K562 (cell line): ENCODE data around the gene PRSS27. TPM values are rescaled to one million over a fixed set of nuclear protein-coding genes. Genes with fewer than 3 reads are reported as not detected.

ENCODE experiments used
- ELF2 ChIP-seq: fragments of 250-450 bp; sonication (Bioruptor Pico); IDR thresholded peaks from 2 replicates; pipeline ENCODE4 v1.5.0; 2021; ENCODE audit warnings: mild to moderate bottlenecking
- GATA2 ChIP-seq: sonication (generic); formaldehyde crosslinking; IDR thresholded peaks from 2 replicates; pipeline ENCODE4 v1.4.0; 2020; ENCODE audit warnings: mild to moderate bottlenecking, missing genetic modification reagents
- POLR2A ChIP-seq: fragments of 450-650 bp; conservative IDR thresholded peaks from 2 replicates; pipeline ENCODE4 v1.6.1; 2016
- POLR2H ChIP-seq: IDR thresholded peaks from 2 replicates; pipeline ENCODE4 v1.6.1; 2016; ENCODE audit warnings: missing genetic modification characterization, low read depth, mild to moderate bottlenecking, control low read depth, missing compliant biosample characterization, moderate library complexity
- POLR3A ChIP-seq: IDR thresholded peaks from 2 replicates; pipeline ENCODE4 v1.6.1; 2011; ENCODE audit warnings: borderline replicate concordance, mild to moderate bottlenecking, moderate library complexity; ENCODE audit not compliant: insufficient read length, insufficient read depth; ENCODE audit errors: extremely low read depth
- PRPF4 ChIP-seq: fragments of 200-400 bp; formaldehyde crosslinking; IDR thresholded peaks from one replicate; pipeline ENCODE4 v1.6.1; 2017; ENCODE audit warnings: low read length, low read depth, mild to moderate bottlenecking; ENCODE audit not compliant: insufficient read depth, poor library complexity, severe bottlenecking
- ZNF143 ChIP-seq: sonication (generic); formaldehyde crosslinking; IDR thresholded peaks from 2 replicates; pipeline ENCODE4 v1.9.0; 2022; ENCODE audit warnings: mild to moderate bottlenecking, missing genetic modification reagents
- ZNF707 ChIP-seq: fragments of 250-450 bp; sonication (Bioruptor Pico); conservative IDR thresholded peaks from 2 replicates; pipeline ENCODE4 v1.8.0; 2022; ENCODE audit warnings: inconsistent platforms, mild to moderate bottlenecking, moderate library complexity
- polyA plus RNA-seq, 8 experiments: library from polyadenylated mRNA; depleted of rRNA in 4 of 8; stranded (reverse) in 5 of 8; unstranded in 3 of 8; fragments of >200 nt; fragmentation: Nextera tagmentation in 2 of 8; fragmentation: Illumina TruSeq in 1 of 8; extraction: Ambion mirVana in 2 of 8; extraction: Trizol in 1 of 8; gene quantifications; 2 replicates each; pipeline versions ENCODE4 v1.2.1 to v1.2.3, GENCODE V29; 2011 to 2014; ENCODE audit warnings: inconsistent platforms in 1 of 8, missing spikeins in 1 of 8
- total RNA-seq, 7 experiments: library from RNA; depleted of rRNA in 6 of 7; stranded (reverse); fragments of >200 nt in 6 of 7; fragmentation: Illumina TruSeq in 2 of 7; extraction: Trizol in 2 of 7; gene quantifications; 2 replicates each; pipeline versions ENCODE4 v1.2.1 to v1.2.3, GENCODE V29; 2011 to 2021; ENCODE audit warnings: low replicate concordance in 1 of 7
- TF ChIP-seq, protein P1 (sequence below): fragments of 450-650 bp; formaldehyde crosslinking; IDR thresholded peaks from 2 replicates; pipeline ENCODE4 v1.4.0; 2020; ENCODE audit warnings: mild to moderate bottlenecking, mixed read lengths
- TF ChIP-seq, protein P2 (sequence below): fragments of 450-650 bp; IDR thresholded peaks from 2 replicates; pipeline ENCODE4 v1.6.1; 2016; ENCODE audit warnings: mild to moderate bottlenecking
- TF ChIP-seq, protein P3 (sequence below): sonication (generic); formaldehyde crosslinking; IDR thresholded peaks from 2 replicates; pipeline ENCODE4 v1.9.0; 2022; ENCODE audit warnings: mild to moderate bottlenecking, missing genetic modification reagents
- TF ChIP-seq, protein P4 (sequence below): sonication (generic); formaldehyde crosslinking; IDR thresholded peaks from 2 replicates; pipeline ENCODE4 v1.8.0; 2022; ENCODE audit warnings: missing genetic modification reagents, mild to moderate bottlenecking, moderate library complexity, borderline replicate concordance
- TF ChIP-seq, protein P5 (sequence below): fragments of 450-650 bp; IDR thresholded peaks from 2 replicates; pipeline ENCODE4 v1.6.1; 2014; ENCODE audit warnings: low read depth, mild to moderate bottlenecking, moderate library complexity, borderline replicate concordance
- TF ChIP-seq, protein P6 (sequence below): fragments of 250-450 bp; sonication (Bioruptor Pico); IDR thresholded peaks from 2 replicates; pipeline ENCODE4 v1.8.0; 2022; ENCODE audit warnings: moderate library complexity, mild to moderate bottlenecking, inconsistent platforms

PRSS27 gene
- total and polyA plus RNA-seq, 9 of the 15 experiments (the other 6 are each of a cell fraction or from before 2014, with no cell fraction given), result 0.09 to 0.20 (median 0.17) TPM; not detected in 5

DNA sequence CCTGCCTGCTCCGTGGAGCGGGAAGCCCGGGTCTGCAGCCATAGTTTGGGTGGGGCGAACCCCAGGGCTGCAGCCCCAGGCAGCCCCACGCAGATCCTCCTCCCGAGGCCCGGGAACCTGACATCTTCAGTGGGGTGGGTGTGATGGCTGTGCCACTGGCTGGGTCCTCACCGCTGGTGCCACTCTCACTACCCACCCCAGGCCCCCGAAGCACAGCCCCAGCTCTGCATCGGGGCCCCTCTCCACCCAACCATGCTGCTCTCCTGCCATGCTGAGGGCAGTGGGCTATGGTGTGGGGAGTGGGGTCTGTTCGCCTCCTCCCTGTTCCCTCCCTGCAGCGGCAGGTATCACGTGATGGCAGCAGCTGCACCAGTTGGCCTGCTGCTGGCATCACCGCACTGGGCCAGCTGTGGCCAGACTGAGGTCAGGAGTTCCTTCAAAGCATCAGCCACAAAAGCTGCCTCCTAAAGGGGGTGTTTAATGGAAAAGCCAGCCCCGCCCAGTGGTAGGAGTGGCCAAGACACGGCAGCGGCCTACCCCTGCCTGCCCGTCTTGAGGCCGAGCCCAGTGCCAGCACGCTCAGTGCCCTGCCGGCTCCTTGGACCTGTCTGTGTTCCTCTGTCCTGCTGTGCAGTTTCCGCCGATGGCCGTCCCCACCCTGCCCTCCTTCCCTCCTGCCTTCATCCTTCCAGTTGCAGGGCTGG, 26.9 kb downstream of the PRSS27 start (continued):
- TF ChIP-seq, protein P1, sequence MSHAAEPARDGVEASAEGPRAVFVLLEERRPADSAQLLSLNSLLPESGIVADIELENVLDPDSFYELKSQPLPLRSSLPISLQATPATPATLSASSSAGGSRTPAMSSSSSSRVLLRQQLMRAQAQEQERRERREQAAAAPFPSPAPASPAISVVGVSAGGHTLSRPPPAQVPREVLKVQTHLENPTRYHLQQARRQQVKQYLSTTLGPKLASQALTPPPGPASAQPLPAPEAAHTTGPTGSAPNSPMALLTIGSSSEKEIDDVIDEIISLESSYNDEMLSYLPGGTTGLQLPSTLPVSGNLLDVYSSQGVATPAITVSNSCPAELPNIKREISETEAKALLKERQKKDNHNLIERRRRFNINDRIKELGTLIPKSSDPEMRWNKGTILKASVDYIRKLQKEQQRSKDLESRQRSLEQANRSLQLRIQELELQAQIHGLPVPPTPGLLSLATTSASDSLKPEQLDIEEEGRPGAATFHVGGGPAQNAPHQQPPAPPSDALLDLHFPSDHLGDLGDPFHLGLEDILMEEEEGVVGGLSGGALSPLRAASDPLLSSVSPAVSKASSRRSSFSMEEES (CRISPR knock-in tag), result peak; percentile 47
- TF ChIP-seq, protein P2, sequence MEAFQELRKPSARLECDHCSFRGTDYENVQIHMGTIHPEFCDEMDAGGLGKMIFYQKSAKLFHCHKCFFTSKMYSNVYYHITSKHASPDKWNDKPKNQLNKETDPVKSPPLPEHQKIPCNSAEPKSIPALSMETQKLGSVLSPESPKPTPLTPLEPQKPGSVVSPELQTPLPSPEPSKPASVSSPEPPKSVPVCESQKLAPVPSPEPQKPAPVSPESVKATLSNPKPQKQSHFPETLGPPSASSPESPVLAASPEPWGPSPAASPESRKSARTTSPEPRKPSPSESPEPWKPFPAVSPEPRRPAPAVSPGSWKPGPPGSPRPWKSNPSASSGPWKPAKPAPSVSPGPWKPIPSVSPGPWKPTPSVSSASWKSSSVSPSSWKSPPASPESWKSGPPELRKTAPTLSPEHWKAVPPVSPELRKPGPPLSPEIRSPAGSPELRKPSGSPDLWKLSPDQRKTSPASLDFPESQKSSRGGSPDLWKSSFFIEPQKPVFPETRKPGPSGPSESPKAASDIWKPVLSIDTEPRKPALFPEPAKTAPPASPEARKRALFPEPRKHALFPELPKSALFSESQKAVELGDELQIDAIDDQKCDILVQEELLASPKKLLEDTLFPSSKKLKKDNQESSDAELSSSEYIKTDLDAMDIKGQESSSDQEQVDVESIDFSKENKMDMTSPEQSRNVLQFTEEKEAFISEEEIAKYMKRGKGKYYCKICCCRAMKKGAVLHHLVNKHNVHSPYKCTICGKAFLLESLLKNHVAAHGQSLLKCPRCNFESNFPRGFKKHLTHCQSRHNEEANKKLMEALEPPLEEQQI, result no peak
- TF ChIP-seq, protein P3, sequence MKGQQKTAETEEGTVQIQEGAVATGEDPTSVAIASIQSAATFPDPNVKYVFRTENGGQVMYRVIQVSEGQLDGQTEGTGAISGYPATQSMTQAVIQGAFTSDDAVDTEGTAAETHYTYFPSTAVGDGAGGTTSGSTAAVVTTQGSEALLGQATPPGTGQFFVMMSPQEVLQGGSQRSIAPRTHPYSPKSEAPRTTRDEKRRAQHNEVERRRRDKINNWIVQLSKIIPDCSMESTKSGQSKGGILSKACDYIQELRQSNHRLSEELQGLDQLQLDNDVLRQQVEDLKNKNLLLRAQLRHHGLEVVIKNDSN (CRISPR knock-in tag), result peak; percentile 73
- no peak for TF ChIP-seq PRPF4
- TF ChIP-seq, protein P4, sequence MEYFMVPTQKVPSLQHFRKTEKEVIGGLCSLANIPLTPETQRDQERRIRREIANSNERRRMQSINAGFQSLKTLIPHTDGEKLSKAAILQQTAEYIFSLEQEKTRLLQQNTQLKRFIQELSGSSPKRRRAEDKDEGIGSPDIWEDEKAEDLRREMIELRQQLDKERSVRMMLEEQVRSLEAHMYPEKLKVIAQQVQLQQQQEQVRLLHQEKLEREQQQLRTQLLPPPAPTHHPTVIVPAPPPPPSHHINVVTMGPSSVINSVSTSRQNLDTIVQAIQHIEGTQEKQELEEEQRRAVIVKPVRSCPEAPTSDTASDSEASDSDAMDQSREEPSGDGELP (CRISPR knock-in tag), result peak; percentile 27; the same call in 1 of the 2 replicates
- TF ChIP-seq ZNF143 (CRISPR knock-in tag), result no peak
- TF ChIP-seq GATA2 (CRISPR knock-in tag), result no peak
- 0 out of 2 replicates have a peak, but pooled peaks have one; percentile 28 for TF ChIP-seq POLR2A
- no peak for TF ChIP-seq POLR3A
- TF ChIP-seq POLR2H (tag), result no peak
- TF ChIP-seq ZNF707 (CRISPR knock-in tag), result no peak
- TF ChIP-seq, protein P5, sequence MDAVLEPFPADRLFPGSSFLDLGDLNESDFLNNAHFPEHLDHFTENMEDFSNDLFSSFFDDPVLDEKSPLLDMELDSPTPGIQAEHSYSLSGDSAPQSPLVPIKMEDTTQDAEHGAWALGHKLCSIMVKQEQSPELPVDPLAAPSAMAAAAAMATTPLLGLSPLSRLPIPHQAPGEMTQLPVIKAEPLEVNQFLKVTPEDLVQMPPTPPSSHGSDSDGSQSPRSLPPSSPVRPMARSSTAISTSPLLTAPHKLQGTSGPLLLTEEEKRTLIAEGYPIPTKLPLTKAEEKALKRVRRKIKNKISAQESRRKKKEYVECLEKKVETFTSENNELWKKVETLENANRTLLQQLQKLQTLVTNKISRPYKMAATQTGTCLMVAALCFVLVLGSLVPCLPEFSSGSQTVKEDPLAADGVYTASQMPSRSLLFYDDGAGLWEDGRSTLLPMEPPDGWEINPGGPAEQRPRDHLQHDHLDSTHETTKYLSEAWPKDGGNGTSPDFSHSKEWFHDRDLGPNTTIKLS, result no peak
- TF ChIP-seq, protein P6, sequence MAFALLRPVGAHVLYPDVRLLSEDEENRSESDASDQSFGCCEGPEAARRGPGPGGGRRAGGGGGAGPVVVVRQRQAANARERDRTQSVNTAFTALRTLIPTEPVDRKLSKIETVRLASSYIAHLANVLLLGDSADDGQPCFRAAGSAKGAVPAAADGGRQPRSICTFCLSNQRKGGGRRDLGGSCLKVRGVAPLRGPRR (CRISPR knock-in tag), result no peak
- TF ChIP-seq ELF2, result no peak
- TF ChIP-seq, all 486 proteins: peak for 5
